Measurements from ENCODE around the gene ENPP7.

The ENPP7 gene

GRCh38 chr17:79761894-79762589 is 31.3 kb downstream of the ENPP7 start:
- no peak for TF ChIP-seq CTCF (IDR thresholded peaks at IDR 0.05)

GRCh38 chr17:79765708-79766107 is 35.0 kb downstream of the ENPP7 start:
- TF ChIP-seq CTCF (IDR thresholded peaks at IDR 0.05): no peak

DNA sequence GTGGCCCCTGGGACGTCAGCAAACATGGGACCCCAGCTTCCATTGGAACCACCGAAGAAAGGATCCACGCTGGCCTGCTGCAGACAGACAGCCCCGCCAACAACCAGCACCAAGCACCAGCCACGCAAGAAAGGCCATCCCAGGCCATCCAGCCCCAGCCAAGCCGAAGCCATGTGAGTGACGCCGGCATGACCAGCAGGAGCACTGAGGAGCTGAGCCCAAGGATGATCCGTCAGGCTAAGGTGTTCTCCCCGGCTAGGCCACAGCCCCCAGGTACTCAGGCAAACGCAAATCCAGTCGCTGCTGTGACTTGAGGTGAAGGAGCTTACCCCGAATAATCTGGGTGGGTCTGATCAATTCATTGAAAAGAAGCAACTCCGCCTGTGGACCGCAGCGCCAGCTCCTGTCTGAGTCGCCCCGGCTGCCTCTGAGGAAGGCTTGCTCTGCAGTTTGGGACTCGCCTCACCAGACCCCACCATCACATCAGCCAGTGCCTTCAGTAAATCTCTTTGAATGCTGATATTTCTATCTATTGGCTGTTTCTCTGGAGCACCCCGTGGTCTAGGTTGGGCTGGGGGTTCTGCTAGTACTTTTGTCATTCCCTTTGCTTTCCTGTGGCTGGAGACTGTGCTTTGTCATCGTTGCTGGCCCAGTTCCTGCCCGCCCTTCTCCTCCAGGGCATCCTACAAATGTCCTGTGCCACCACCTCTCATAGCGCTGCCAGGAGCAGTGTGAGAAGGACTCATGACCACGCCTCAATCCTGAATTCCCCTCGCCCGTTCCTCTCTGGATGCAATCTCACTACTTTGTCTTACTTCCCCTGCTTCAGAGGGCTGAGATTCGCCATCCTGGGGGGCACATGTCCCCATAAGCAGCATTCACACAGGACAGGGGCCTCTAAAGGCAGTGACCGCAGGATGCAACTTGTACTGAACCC is 39.1 kb downstream of the ENPP7 start:
- TF ChIP-seq CTCF (IDR thresholded peaks at IDR 0.05): no peak

GRCh38 chr17:79771276-79771675 is 40.5 kb downstream of the ENPP7 start:
- TF ChIP-seq CTCF (IDR thresholded peaks at IDR 0.05): no peak

DNA sequence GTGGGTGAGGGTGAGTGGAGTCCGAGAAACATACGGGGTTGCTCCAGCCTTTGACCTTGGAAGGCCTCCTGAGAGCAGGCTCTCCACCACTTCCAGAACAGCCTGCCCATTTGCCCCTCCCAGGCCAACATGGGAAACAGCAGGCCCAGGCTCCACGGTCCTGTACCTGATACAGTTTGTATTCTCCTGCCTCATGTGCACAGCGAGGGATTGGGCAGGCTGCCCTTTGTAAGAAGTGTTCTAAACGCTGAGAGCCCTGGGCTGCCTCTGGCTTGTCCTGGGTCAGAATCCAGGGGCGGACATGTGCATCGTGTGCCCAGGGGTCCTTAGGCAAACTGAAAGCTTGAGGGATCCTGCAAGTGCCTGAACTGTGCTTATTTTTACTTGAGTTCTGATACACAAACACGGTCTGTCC is 43.8 kb downstream of the ENPP7 start:
- TF ChIP-seq CTCF (IDR thresholded peaks at IDR 0.05): no peak

- no peak for TF ChIP-seq CTCF (IDR thresholded peaks at IDR 0.05)
Observed at GRCh38 chr17:79775632-79776031, 44.9 kb downstream of the ENPP7 start.

DNA sequence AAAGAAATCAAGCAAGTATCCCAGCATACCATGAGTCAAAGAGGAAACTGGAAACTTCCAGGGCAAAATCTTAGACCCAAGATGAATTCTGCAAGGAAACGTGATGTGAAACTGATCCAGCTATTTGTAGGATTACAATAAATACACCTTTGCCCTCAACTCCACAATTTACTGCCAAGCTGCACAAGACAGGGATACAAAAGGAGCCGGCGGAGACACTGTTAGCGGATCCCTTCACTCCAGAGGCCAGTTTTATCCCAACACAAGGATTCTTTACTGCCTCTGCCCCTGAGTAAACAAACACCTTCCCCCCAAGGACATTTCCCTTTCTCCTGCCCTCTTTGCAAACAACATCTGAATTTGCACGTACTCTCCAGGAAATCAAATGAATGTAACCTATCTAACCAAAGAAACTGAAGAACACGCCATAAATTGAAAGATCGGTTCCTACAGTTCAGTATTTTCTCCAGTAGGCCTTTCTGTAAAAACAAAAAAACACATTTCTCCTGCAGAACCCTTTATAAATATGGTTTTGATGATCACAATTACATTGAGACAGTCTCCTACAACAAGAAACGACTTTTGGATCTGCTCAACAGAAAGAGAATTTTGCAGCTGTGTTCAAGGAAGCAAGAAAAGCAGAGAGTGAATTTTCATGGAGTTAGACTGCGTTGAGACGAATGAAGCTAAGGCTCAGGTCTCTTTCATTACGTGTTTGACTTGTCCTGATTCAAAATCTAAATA is 45.8 kb downstream of the ENPP7 start:
- no peak for TF ChIP-seq CTCF (IDR thresholded peaks at IDR 0.05)

Measured in LNCAP (cell line).